Lung (tissue), 12 donors: ENCODE results near the gene SLC35G1. TPM values are rescaled to one million over a fixed set of nuclear protein-coding genes. Genes with fewer than 3 reads are reported as not detected.

Experiments
- ATAC-seq: fragments of 200-7000 bp; cut with Tn5 transposase; one replicate; pipeline ENCODE4 v1.9.1; 2020; ENCODE audit warnings: moderate number of reproducible peaks; ENCODE audit not compliant: insufficient read depth, low FRiP score
- DNase-seq, 3 donors: peaks; one replicate each; pipeline ENCODE4 v3.0.0-alpha.2; 2013 to 2017
- H3K27ac ChIP-seq, 2 donors: one replicate each; pipeline ENCODE4 v1.5.1; 2013; ENCODE audit warnings: mild to moderate bottlenecking in 2 of 2, moderate library complexity in 2 of 2, control low read depth in 1 of 2, inconsistent platforms in 1 of 2, low read depth in 1 of 2, low read length in 1 of 2
- H3K27me3 ChIP-seq, 3 donors: one replicate each; pipeline ENCODE4 v1.5.1; 2013; ENCODE audit warnings: low read length in 2 of 3; ENCODE audit not compliant: control insufficient read depth in 3 of 3, insufficient read depth in 3 of 3
- H3K36me3 ChIP-seq, 4 donors: one replicate each; pipeline ENCODE4 v1.5.1; 2013; ENCODE audit warnings: low read length in 4 of 4, mild to moderate bottlenecking in 1 of 4, moderate library complexity in 1 of 4; ENCODE audit not compliant: control insufficient read depth in 4 of 4, insufficient read depth in 4 of 4
- H3K4me1 ChIP-seq, 5 donors: one replicate each; pipeline ENCODE4 v1.5.1; 2013; ENCODE audit warnings: low read length in 5 of 5, mild to moderate bottlenecking in 2 of 5, moderate library complexity in 1 of 5; ENCODE audit not compliant: control insufficient read depth in 5 of 5, insufficient read depth in 5 of 5
- H3K4me3 ChIP-seq: one replicate; pipeline ENCODE4 v1.5.1; 2013; ENCODE audit warnings: mild to moderate bottlenecking, control low read depth, moderate library complexity
- H3K9ac ChIP-seq, 2 donors: one replicate each; pipeline ENCODE4 v1.5.1; 2013; ENCODE audit warnings: low read length in 2 of 2, control low read depth in 1 of 2; ENCODE audit not compliant: insufficient read depth in 1 of 2
- H3K9me3 ChIP-seq, 4 donors: one replicate each; pipeline ENCODE4 v1.5.1; 2013; ENCODE audit warnings: low read length in 3 of 4, mild to moderate bottlenecking in 1 of 4, moderate library complexity in 1 of 4; ENCODE audit not compliant: control insufficient read depth in 4 of 4, insufficient read depth in 3 of 4
- CTCF ChIP-seq: IDR thresholded peaks from 2 replicates; pipeline ENCODE4 v1.5.1; 2012; ENCODE audit warnings: mild to moderate bottlenecking; ENCODE audit errors: control extremely low read depth, extremely low read depth
- WGBS, 2 donors: extraction: QIAGEN DNeasy Blood & Tissue Kit; methylation state at CpG; one replicate each; pipeline ENCODE4 v1.1.7; 2013; 5-methylcytosine and 5-hydroxymethylcytosine counted together
- polyA plus RNA-seq, 2 donors: library from polyadenylated mRNA; stranded (reverse); fragments of 200-250 nt; gene quantifications; one replicate each; pipeline ENCODE4 v1.2.1, GENCODE V29; 2013
- total RNA-seq, 2 donors: library from RNA; depleted of rRNA in 1 of 2; stranded (reverse); fragments of >200 nt in 1 of 2; gene quantifications; one replicate each; pipeline ENCODE4 v1.2.1, GENCODE V29; 2014 to 2021
- donor health status: control.
- donor health status: control.
- donor health status: Bipolar disorder and iron deficiency.
- donor health status: healthy.
- donor health status: DM: yes; HTN: yes; CAD: no.

Gene SLC35G1
- total and polyA plus RNA-seq, 4 donors, result 1.6 to 3.8 (median 2.0) TPM

GRCh38 chr10:93926613-93927012, 32.8 kb downstream of the SLC35G1 start:
- no peak for ATAC-seq
- H3K4me1 ChIP-seq, result no peaks in the 10 kb centered on the region

DNA sequence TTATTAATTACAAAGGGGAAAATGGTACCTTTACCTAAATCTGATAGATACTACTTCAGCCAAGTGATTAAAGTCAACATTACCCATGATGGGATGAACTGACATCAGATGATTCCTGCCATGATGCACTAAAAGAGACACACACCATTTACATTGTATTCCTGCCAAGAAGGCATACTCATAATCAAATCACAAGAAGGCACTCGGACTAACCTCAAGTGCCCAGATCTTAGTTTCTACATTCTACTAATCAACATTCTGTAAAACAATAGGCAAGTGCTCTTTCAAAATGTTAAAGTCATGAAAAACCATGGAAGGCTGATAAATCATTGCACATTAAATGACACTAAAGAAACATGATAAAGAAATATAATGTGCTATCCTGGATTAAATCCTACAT, 44.4 kb downstream of the SLC35G1 start:
- DNase-seq (no peak), ATAC-seq (no peak)
- no peak for TF ChIP-seq CTCF
- no peak overlapping the region for H3K27ac ChIP-seq
- no peaks in the 10 kb centered on the region for H3K36me3 ChIP-seq
- H3K9me3 ChIP-seq, result no peaks in the 10 kb centered on the region
- H3K27me3 ChIP-seq, result no peaks in the 10 kb centered on the region
- H3K4me1 ChIP-seq, result no peaks in the 10 kb centered on the region
- no peak overlapping the region for H3K4me3 ChIP-seq
- H3K9ac ChIP-seq, result no peak overlapping the region
- WGBS, 2 donors, result 76 to 79% methylated on average over 1 of the region's 1 CpG

More at GRCh38 chr10:93926613-93927012, 32.8 kb downstream of the SLC35G1 start:
- no peak for TF ChIP-seq CTCF
- Histone ChIP-seq H3K27ac (no peak overlapping the region), H3K9ac (no peak overlapping the region), H3K36me3 (no peaks in the 10 kb centered on the region), H3K27me3 (no peaks in the 10 kb centered on the region), H3K9me3 (no peaks in the 10 kb centered on the region), H3K4me3 (no peak overlapping the region)
- WGBS, 2 donors, result 85 to 100% methylated on average over 1 of the region's 1 CpG
- DNase-seq, result no peak

DNA sequence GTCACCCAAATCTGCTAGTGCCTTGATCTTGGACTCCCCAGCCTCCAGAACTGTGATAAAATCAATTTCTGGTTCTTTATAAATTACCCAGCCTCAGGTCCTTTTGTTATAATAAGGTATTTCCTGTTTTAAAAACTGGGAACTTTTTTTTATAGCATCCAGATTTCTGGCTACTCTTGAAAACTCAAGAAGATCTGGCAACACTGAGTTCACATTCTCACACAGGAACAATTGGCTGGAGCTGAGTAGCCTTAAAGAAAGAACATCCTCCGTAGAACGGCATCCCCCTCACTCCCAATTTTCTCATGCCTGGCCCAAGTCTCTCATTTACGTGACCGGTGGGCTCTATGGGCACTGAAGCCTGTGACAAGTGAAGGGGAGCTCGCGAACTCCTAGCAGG, 47.1 kb downstream of the SLC35G1 start:
- no peak for TF ChIP-seq CTCF
- Histone ChIP-seq H3K27ac (no peak overlapping the region), H3K4me1 (peaks cover 0 to 5% (median 0%) of the 10 kb centered on the region in 5 donors), H3K36me3 (no peaks in the 10 kb centered on the region), H3K4me3 (no peak overlapping the region), H3K27me3 (no peaks in the 10 kb centered on the region), H3K9me3 (no peaks in the 10 kb centered on the region), H3K9ac (no peak overlapping the region)
- ATAC-seq (no peak), DNase-seq (no peak)
- 84 to 85% methylated on average over 6 of the region's 6 CpGs for WGBS, 2 donors

GRCh38 chr10:93941606-93942005, 47.8 kb downstream of the SLC35G1 start:
- Histone ChIP-seq H3K27me3 (no peaks in the 10 kb centered on the region), H3K4me3 (no peak overlapping the region), H3K4me1 (peaks cover 0 to 8% (median 0%) of the 10 kb centered on the region in 5 donors), H3K9me3 (no peaks in the 10 kb centered on the region), H3K36me3 (no peaks in the 10 kb centered on the region), H3K9ac (no peak overlapping the region), H3K27ac (no peak overlapping the region)
- 81 to 86% methylated on average over 7 of the region's 7 CpGs for WGBS, 2 donors
- ATAC-seq (no peak), DNase-seq (no peak)
- no peak for TF ChIP-seq CTCF
